Mucosa of descending colon (tissue), 3 donors: ENCODE measurements around the gene PUSL1. TPM values are rescaled to one million over a fixed set of nuclear protein-coding genes. Genes with fewer than 3 reads are reported as not detected.

Experiments
- ATAC-seq: fragments of 200-7000 bp; cut with Tn5 transposase; one replicate; pipeline ENCODE4 v1.9.1; 2020; ENCODE audit warnings: mild to moderate bottlenecking, moderate library complexity
- DNase-seq, 3 donors: peaks; one replicate each; pipeline ENCODE4 v3.0.0-alpha.2; 2020
- H3K36me3 ChIP-seq: fragments of 200-600 bp; one replicate; pipeline ENCODE4 v1.8.0; 2021; ENCODE audit warnings: low read depth, mild to moderate bottlenecking
- H3K4me1 ChIP-seq: fragments of 200-600 bp; one replicate; pipeline ENCODE4 v1.8.0; 2021; ENCODE audit warnings: low read depth, mild to moderate bottlenecking
- H3K4me3 ChIP-seq: fragments of 200-600 bp; one replicate; pipeline ENCODE4 v1.8.0; 2021; ENCODE audit warnings: mild to moderate bottlenecking
- H3K9me3 ChIP-seq: fragments of 200-600 bp; one replicate; pipeline ENCODE4 v1.8.0; 2021; ENCODE audit warnings: mild to moderate bottlenecking
- intact Hi-C, 2 donors: fragments of 100-400 bp; cut with DNase I in 1 of 2; cut with micrococcal nuclease in 1 of 2; formaldehyde crosslinking; loops; one replicate each; pipeline versions ENCODE4 v1.11.0 to v1.11.1; 2022; cut with DNase I, micrococcal nuclease
- total RNA-seq, 3 donors: library from RNA; stranded (reverse); fragmentation: NEBNext Ultra II Directional in 2 of 3; extraction: Animal tissue kit (Norgen Biotek cat#: 25700) in 2 of 3; gene quantifications; one replicate each; pipeline versions ENCODE4 v1.2.1 to v1.2.4, GENCODE V29; 2021 to 2023
- TF ChIP-seq, protein P1 (sequence below): fragments of 200-600 bp; IDR thresholded peaks from one replicate; pipeline ENCODE4 v1.8.0; 2022; ENCODE audit warnings: antibody characterized with exemption, mild to moderate bottlenecking
- donor health status: DM: no; HTN: no; CAD: no; lungs with moderate emphysema.
- donor health status: DM: no; HTN: no; CAD: no.
- donor health status: DM: no; HTN: yes; CAD: no.

Gene PUSL1
- total RNA-seq, 3 donors from 2014 or later = 12.4 to 15.9 (median 15.4) TPM

- DNase-seq = peak; percentile 95 to 98 (median 95)
- intact Hi-C loops = no loop called here
- ATAC-seq = peak; percentile 93
- H3K4me3 ChIP-seq = peak within 1 kb of the TSS; percentile 94
- H3K36me3 ChIP-seq = no peaks in the 10 kb centered on the region
- peaks cover 23% of the 10 kb centered on the region for H3K4me1 ChIP-seq
- H3K9me3 ChIP-seq = no peaks in the 10 kb centered on the region
- TF ChIP-seq, protein P1, sequence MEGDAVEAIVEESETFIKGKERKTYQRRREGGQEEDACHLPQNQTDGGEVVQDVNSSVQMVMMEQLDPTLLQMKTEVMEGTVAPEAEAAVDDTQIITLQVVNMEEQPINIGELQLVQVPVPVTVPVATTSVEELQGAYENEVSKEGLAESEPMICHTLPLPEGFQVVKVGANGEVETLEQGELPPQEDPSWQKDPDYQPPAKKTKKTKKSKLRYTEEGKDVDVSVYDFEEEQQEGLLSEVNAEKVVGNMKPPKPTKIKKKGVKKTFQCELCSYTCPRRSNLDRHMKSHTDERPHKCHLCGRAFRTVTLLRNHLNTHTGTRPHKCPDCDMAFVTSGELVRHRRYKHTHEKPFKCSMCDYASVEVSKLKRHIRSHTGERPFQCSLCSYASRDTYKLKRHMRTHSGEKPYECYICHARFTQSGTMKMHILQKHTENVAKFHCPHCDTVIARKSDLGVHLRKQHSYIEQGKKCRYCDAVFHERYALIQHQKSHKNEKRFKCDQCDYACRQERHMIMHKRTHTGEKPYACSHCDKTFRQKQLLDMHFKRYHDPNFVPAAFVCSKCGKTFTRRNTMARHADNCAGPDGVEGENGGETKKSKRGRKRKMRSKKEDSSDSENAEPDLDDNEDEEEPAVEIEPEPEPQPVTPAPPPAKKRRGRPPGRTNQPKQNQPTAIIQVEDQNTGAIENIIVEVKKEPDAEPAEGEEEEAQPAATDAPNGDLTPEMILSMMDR = no peak
These were observed 34.7 kb upstream of the PUSL1 start, which contains the start of gene UBE2J2 for GRCh38 chr1:1273512-1274298. Gene UBE2J2 (minus strand): TSS chr1:1273854. CDS start chr1:1267992, 5,862 bp downstream.

- peak in 1 of 3 donors; percentile 74 for DNase-seq
- TF ChIP-seq, protein P1 = no peak
- H3K4me3 ChIP-seq = peak overlapping the region; percentile 94
- intact Hi-C loops = no loop called here
- peaks cover 23% of the 10 kb centered on the region for H3K4me1 ChIP-seq
- ATAC-seq = no peak
- no peaks in the 10 kb centered on the region for H3K9me3 ChIP-seq
- no peaks in the 10 kb centered on the region for H3K36me3 ChIP-seq
These were observed 34.0 kb upstream of the PUSL1 start for GRCh38 chr1:1274299-1274930.

DNA sequence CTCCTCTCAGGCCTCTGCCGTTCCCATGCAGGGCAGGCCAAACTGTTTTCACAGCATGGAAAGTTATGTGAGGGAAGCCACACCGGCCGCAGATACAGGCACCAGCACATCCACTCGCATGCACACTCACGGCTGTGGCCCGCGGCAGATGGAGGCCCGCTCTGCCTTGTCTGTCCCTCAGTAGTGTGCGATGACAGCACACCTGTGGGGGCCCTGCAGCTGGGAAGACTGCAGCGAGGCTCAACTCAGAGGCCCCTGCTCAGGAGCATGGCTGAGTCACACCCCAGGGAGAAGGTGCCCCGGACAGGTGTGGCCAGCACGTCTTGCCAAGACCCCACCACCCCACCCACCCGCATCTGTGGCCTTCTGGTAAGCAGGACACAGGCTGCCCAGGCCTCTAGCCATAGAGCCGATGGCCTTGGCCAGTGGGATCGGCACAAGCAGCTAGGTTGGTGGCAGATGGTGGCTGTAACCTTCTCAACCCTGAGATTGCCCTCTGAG lies 33.4 kb upstream of the PUSL1 start:
- no peaks in the 10 kb centered on the region for H3K36me3 ChIP-seq
- H3K4me1 ChIP-seq = peaks cover 23% of the 10 kb centered on the region
- ATAC-seq (no peak), DNase-seq (peak in 1 of 3 donors; percentile 53)
- TF ChIP-seq, protein P1 = no peak
- H3K4me3 ChIP-seq = no peak overlapping the region
- no peaks in the 10 kb centered on the region for H3K9me3 ChIP-seq
- intact Hi-C loops = no loop called here

DNA sequence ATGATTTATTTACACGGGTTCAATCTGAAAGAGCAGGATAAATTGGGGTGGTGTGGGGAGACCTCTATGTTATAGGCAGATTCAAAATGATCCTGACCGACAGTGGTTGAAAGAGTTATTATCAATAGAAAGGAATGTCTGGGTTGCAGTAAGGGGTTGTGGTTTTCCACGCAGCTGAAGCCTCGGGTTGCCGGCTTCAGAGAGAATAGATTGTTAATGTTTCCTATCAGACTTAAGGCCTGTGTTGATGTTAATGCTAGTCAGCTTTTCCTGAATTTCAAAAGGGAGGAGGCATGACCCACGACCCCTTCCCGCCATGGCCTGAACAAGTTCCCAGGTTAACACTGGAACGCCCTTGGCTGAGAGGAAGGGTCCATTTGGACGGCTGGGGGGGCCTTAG lies 32.6 kb upstream of the PUSL1 start:
- H3K36me3 ChIP-seq = no peaks in the 10 kb centered on the region
- intact Hi-C loops = no loop called here
- TF ChIP-seq, protein P1 = no peak
- DNase-seq (no peak), ATAC-seq (no peak)
- H3K9me3 ChIP-seq = no peaks in the 10 kb centered on the region
- peaks cover 19% of the 10 kb centered on the region for H3K4me1 ChIP-seq
- no peak overlapping the region for H3K4me3 ChIP-seq

DNA sequence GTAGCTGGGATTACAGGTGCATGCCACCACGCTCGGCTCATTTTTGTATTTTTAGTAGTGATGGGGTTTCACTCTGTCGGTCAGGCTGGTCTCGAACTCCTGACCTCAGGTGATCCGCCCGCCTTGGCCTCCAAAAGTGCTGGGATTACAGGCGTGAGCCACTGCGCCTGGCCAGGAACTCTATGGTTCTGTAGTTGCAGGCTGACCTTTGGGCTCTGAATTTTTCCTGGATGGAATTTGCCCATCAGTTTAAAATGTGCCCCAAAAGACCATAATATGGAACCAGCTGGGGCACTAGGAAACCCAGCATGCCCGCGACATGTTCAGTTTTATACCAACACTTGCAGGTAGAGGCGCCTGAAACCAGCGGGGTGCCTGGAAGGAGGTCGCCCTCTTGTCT lies 29.8 kb upstream of the PUSL1 start:
- peaks cover 12% of the 10 kb centered on the region for H3K4me1 ChIP-seq
- H3K36me3 ChIP-seq = no peaks in the 10 kb centered on the region
- H3K4me3 ChIP-seq = no peak overlapping the region
- H3K9me3 ChIP-seq = no peaks in the 10 kb centered on the region
- intact Hi-C loops = no loop called here
- DNase-seq (no peak), ATAC-seq (no peak)
- TF ChIP-seq, protein P1 = no peak
